IMR-90 (cell line): ENCODE results near the gene CTSC. TPM values are rescaled to one million over a fixed set of nuclear protein-coding genes. Genes with fewer than 3 reads are reported as not detected.

Experiments used
- ATAC-seq: fragments of 200-7000 bp; cut with Tn5 transposase; 2 replicates; pipeline ENCODE4 v1.9.1; 2020; ENCODE audit warnings: low read depth, mild to moderate bottlenecking, moderate library complexity
- BruUV-seq: library from RNA; stranded (reverse); fragments of 400-500 nt; replicated peaks from 2 replicates; lab custom pipeline; 2021; lab: Mats Ljungman, UMichigan
- CTCF ChIA-PET: fragments of 300-600 bp; formaldehyde crosslinking; extraction: SDS; loops from one replicate; lab custom pipeline; 2021; ENCODE audit warnings: antibody characterized with exemption; lab: Yijun Ruan, JAX
- POLR2A ChIA-PET: fragments of 300-600 bp; sonication (Branson Sonifier 250); formaldehyde crosslinking; loops from one replicate; lab custom pipeline; 2022; ENCODE audit warnings: antibody characterized with exemption; ENCODE audit not compliant: unreplicated experiment; lab: Charles Lee
- DNase-seq: peaks from one replicate; pipeline ENCODE4 v3.0.0; 2013
- H2AFZ ChIP-seq: replicated peaks from 2 replicates; pipeline ENCODE3; 2013; ENCODE audit warnings: low read length, mild to moderate bottlenecking; ENCODE audit not compliant: poor library complexity
- H2AK5ac ChIP-seq: 2 replicates; pipeline ENCODE4 v1.6.1; 2013; ENCODE audit warnings: low read depth, low read length, inconsistent platforms
- H2AK9ac ChIP-seq: replicated peaks from 2 replicates; pipeline ENCODE3; 2013; ENCODE audit warnings: mild to moderate bottlenecking, low read depth, low read length, moderate library complexity; ENCODE audit not compliant: poor library complexity
- H2BK120ac ChIP-seq: 2 replicates; pipeline ENCODE4 v1.6.1; 2013; ENCODE audit warnings: low read depth, low read length, inconsistent platforms
- H2BK15ac ChIP-seq: 3 replicates; pipeline ENCODE4 v1.6.1; 2013; ENCODE audit warnings: low read depth, low read length, inconsistent platforms
- H2BK20ac ChIP-seq: 2 replicates; pipeline ENCODE4 v1.6.1; 2013; ENCODE audit warnings: low read depth, mild to moderate bottlenecking, inconsistent platforms, low read length, moderate library complexity
- H2BK5ac ChIP-seq: 2 replicates; pipeline ENCODE4 v1.6.1; 2013; ENCODE audit warnings: mild to moderate bottlenecking, low read depth, low read length, inconsistent platforms; ENCODE audit not compliant: poor library complexity, severe bottlenecking
- H3K14ac ChIP-seq: replicated peaks from 2 replicates; pipeline ENCODE4 v1.6.1; 2013; ENCODE audit warnings: low read depth, low read length, inconsistent platforms
- H3K18ac ChIP-seq: 2 replicates; pipeline ENCODE4 v1.6.1; 2013; ENCODE audit warnings: low read depth, low read length, control low read depth
- H3K23ac ChIP-seq: 2 replicates; pipeline ENCODE4 v1.6.1; 2013; ENCODE audit warnings: low read depth, low read length, inconsistent platforms
- H3K27ac ChIP-seq: 2 replicates; pipeline ENCODE4 v1.5.1; 2013; ENCODE audit warnings: mild to moderate bottlenecking, control low read depth, low read length; ENCODE audit not compliant: insufficient read depth
- H3K27me3 ChIP-seq: 2 replicates; pipeline ENCODE4 v1.6.1; 2013; ENCODE audit warnings: low read length; ENCODE audit not compliant: control insufficient read depth, insufficient read depth
- H3K36me3 ChIP-seq: 2 replicates; pipeline ENCODE4 v1.6.1; 2013; ENCODE audit warnings: low read length, mixed read lengths; ENCODE audit not compliant: control insufficient read depth, insufficient read depth
- H3K4ac ChIP-seq: 2 replicates; pipeline ENCODE4 v1.6.1; 2013; ENCODE audit warnings: low read depth, low read length, inconsistent platforms
- H3K4me1 ChIP-seq: 2 replicates; pipeline ENCODE4 v1.6.1; 2013; ENCODE audit warnings: low read length, mixed read lengths; ENCODE audit not compliant: control insufficient read depth, insufficient read depth
- H3K4me2 ChIP-seq: 2 replicates; pipeline ENCODE4 v1.6.1; 2013; ENCODE audit warnings: low read depth, mild to moderate bottlenecking, control low read depth, low read length, moderate library complexity
- H3K4me3 ChIP-seq: 2 replicates; pipeline ENCODE4 v1.5.1; 2013; ENCODE audit warnings: low read depth, mild to moderate bottlenecking, control low read depth, low read length, moderate library complexity; ENCODE audit not compliant: insufficient read depth
- H3K56ac ChIP-seq: 2 replicates; pipeline ENCODE4 v1.6.1; 2013; ENCODE audit warnings: low read length, inconsistent platforms; ENCODE audit not compliant: insufficient read depth; ENCODE audit errors: extremely low read depth
- H3K79me1 ChIP-seq, 2 experiments: 2 replicates each; pipeline ENCODE4 v1.6.1; 2013; ENCODE audit warnings: low read length in 2 of 2, inconsistent platforms in 1 of 2, low read depth in 1 of 2
- H3K9ac ChIP-seq: 2 replicates; pipeline ENCODE4 v1.6.1; 2013; ENCODE audit warnings: low read depth, low read length, control low read depth
- H3K9me1 ChIP-seq: 2 replicates; pipeline ENCODE4 v1.6.1; 2013; ENCODE audit warnings: low read length, inconsistent platforms; ENCODE audit not compliant: insufficient read depth
- H3K9me3 ChIP-seq: 2 replicates; pipeline ENCODE4 v1.6.1; 2013; ENCODE audit warnings: low read length; ENCODE audit not compliant: control insufficient read depth, insufficient read depth
- H4K20me1 ChIP-seq: 2 replicates; pipeline ENCODE4 v1.6.1; 2013; ENCODE audit warnings: low read length, inconsistent platforms; ENCODE audit not compliant: insufficient read depth
- H4K5ac ChIP-seq: 2 replicates; pipeline ENCODE4 v1.6.1; 2013; ENCODE audit warnings: mild to moderate bottlenecking, low read depth, low read length, control low read depth
- H4K8ac ChIP-seq, 2 experiments: 2 replicates each; pipeline ENCODE4 v1.6.1; 2013; ENCODE audit warnings: low read depth in 2 of 2, low read length in 2 of 2, control low read depth in 1 of 2, inconsistent platforms in 1 of 2
- H4K91ac ChIP-seq: 2 replicates; pipeline ENCODE4 v1.6.1; 2013; ENCODE audit warnings: low read depth, low read length, inconsistent platforms; ENCODE audit not compliant: insufficient read depth
- CEBPB ChIP-seq: IDR thresholded peaks from 2 replicates; pipeline ENCODE4 v1.6.1; 2012; ENCODE audit warnings: low read depth, low read length, improper control_type of control experiment
- CTCF ChIP-seq: conservative IDR thresholded peaks from 2 replicates; pipeline ENCODE4 v1.5.1; 2012; ENCODE audit warnings: mild to moderate bottlenecking, low read depth, low read length, improper control_type of control experiment
- FOS ChIP-seq: fragments of 150-350 bp; IDR thresholded peaks from 2 replicates; pipeline ENCODE4 v1.6.1; 2016; ENCODE audit warnings: low read depth, low read length
- MAFK ChIP-seq: IDR thresholded peaks from 2 replicates; pipeline ENCODE4 v1.6.1; 2012; ENCODE audit warnings: low read depth, low read length, improper control_type of control experiment
- MAZ ChIP-seq: IDR thresholded peaks from 2 replicates; pipeline ENCODE4 v1.6.1; 2012; ENCODE audit warnings: low read depth, mild to moderate bottlenecking, low read length, improper control_type of control experiment, moderate library complexity, borderline replicate concordance
- MXI1 ChIP-seq: IDR thresholded peaks from 2 replicates; pipeline ENCODE4 v1.6.1; 2012; ENCODE audit warnings: low read depth, mild to moderate bottlenecking, low read length, moderate library complexity, borderline replicate concordance
- NFE2L2 ChIP-seq: fragments of 150-350 bp; IDR thresholded peaks from 2 replicates; pipeline ENCODE4 v1.6.1; 2016; ENCODE audit warnings: low read depth, mild to moderate bottlenecking, low read length
- POLR2A ChIP-seq: IDR thresholded peaks from 2 replicates; pipeline ENCODE4 v1.6.1; 2012; ENCODE audit warnings: mild to moderate bottlenecking, low read depth, low read length
- RAD21 ChIP-seq: IDR thresholded peaks from 2 replicates; pipeline ENCODE4 v1.6.1; 2012; ENCODE audit warnings: low read length, improper control_type of control experiment
- RFX5 ChIP-seq: IDR thresholded peaks from 2 replicates; pipeline ENCODE4 v1.8.0; 2012; ENCODE audit warnings: low read depth, mild to moderate bottlenecking, low read length, moderate library complexity
- SMC3 ChIP-seq: fragments of 150-350 bp; IDR thresholded peaks from 2 replicates; pipeline ENCODE4 v1.6.1; 2016; ENCODE audit warnings: low read depth, mild to moderate bottlenecking, antibody characterized with exemption, low read length, moderate library complexity
- WGBS, 2 experiments: methylation state at CpG; one replicate each; pipeline versions ENCODE4 v1.1.5 to v1.1.7; 2013; ENCODE audit warnings: missing lambda C conversion rate in 2 of 2; ENCODE audit not compliant: insufficient read length in 1 of 2; ENCODE audit errors: extremely low coverage in 2 of 2; 5-methylcytosine and 5-hydroxymethylcytosine counted together
- dilution Hi-C: fragments of 300-500 bp; cut with HindIII; formaldehyde crosslinking; loops from one replicate; pipeline ENCODE4 v1.14.3; 2018; ENCODE audit warnings: low sequenced_read_pairs; ENCODE audit not compliant: unreplicated experiment
- in situ Hi-C: fragments of 300-500 bp; cut with MboI; formaldehyde crosslinking; loops from 3 replicates; pipeline ENCODE4 v1.14.3; 2019; ENCODE audit warnings: low sequenced_read_pairs, inconsistent platforms, mixed read lengths
- intact Hi-C: fragments of 100-400 bp; cut with micrococcal nuclease; formaldehyde crosslinking; loops from 2 replicates; pipeline ENCODE4 v1.10.0; 2022
- polyA plus RNA-seq, 3 experiments: library from polyadenylated mRNA; depleted of rRNA; stranded (reverse); fragments of >200 nt; gene quantifications; 2 replicates each; pipeline ENCODE4 v1.2.3, GENCODE V29; 2012; ENCODE audit warnings: low replicate concordance in 1 of 3
- total RNA-seq: library from RNA; depleted of rRNA; stranded (reverse); fragments of >200 nt; gene quantifications from 2 replicates; pipeline ENCODE4 v1.2.3, GENCODE V29; 2012

The CTSC gene
- total and polyA plus RNA-seq, 2 of the 4 experiments (the other 2 are of a cell fraction), result 208 to 299 TPM

GRCh38 chr11:88307749-88308425, 29.6 kb downstream of the CTSC start:
- no peak overlapping the region for H3K9ac ChIP-seq
- ChIA-PET POLR2A (interaction anchor here (1.1 kb wide), 1 partner anchor 30 kb away, joined by 3 read pairs; the partner anchor contains the start of gene CTSC), CTCF (no interaction called here)
- in situ Hi-C loops, result loop anchor here (25.0 kb wide), 1 partner anchor 229 kb away; no protein-coding TSS in a partner anchor
- WGBS, 2 experiments, result no CpG with 5 or more reads among the region's 11 CpGs
- H3K9me3 ChIP-seq, result peaks cover 3% of the 10 kb centered on the region; the same call in 1 of the 2 replicates
- no peak overlapping the region for H4K91ac ChIP-seq
- no peaks in the 10 kb centered on the region for H3K9me1 ChIP-seq
- no peak overlapping the region for H2BK15ac ChIP-seq
- intact Hi-C loops, result no loop called here
- H2AK9ac ChIP-seq, result no peak overlapping the region
- DNase-seq (no peak), ATAC-seq (no peak)
- H3K4me2 ChIP-seq, result no peak overlapping the region
- no peak overlapping the region for H2BK20ac ChIP-seq
- H3K36me3 ChIP-seq, result peaks cover 42% of the 10 kb centered on the region
- no TSS peak for BruUV-seq
- no peak overlapping the region for H3K18ac ChIP-seq
- H3K56ac ChIP-seq, result no peak overlapping the region
- no peaks in the 10 kb centered on the region for H4K20me1 ChIP-seq
- TF ChIP-seq MAFK (no peak), MAZ (no peak), NFE2L2 (no peak), CEBPB (no peak), SMC3 (no peak), CTCF (no peak), FOS (no peak), RAD21 (no peak), RFX5 (no peak), POLR2A (no peak), MXI1 (no peak)
- H4K8ac ChIP-seq, result no peak overlapping the region
- H3K27me3 ChIP-seq, result no peaks in the 10 kb centered on the region
- no peak overlapping the region for H2BK5ac ChIP-seq
- H3K14ac ChIP-seq, result no peak overlapping the region
- H3K4me1 ChIP-seq, result peaks cover 5% of the 10 kb centered on the region
- no peak overlapping the region for H3K27ac ChIP-seq
- no peak overlapping the region for H2AK5ac ChIP-seq
- H3K23ac ChIP-seq, result no peak overlapping the region
- H3K79me1 ChIP-seq, result peaks cover 0 to 21% of the 10 kb centered on the region in 2 experiments; a peak in 3 of 4 replicates
- dilution Hi-C loops, result no loop called here
- H4K5ac ChIP-seq, result no peak overlapping the region
- H2AFZ ChIP-seq, result no peak overlapping the region
- no peak overlapping the region for H3K4ac ChIP-seq
- no peak overlapping the region for H2BK120ac ChIP-seq
- no peak overlapping the region for H3K4me3 ChIP-seq
